SK-N-SH (cell line): ENCODE results near the gene DUSP15. TPM values are rescaled to one million over a fixed set of nuclear protein-coding genes. Genes with fewer than 3 reads are reported as not detected.
"Not testable (repeated sequence)": the region's sequence is repeated elsewhere in the genome, so short reads cannot be mapped to it uniquely, and the experiment has no call there.

Experiments
- CTCF ChIA-PET: fragments of 300-600, 350-600 bp; formaldehyde crosslinking; extraction: SDS; loops from one replicate; lab custom pipeline; 2021; lab: Yijun Ruan, JAX
- POLR2A ChIA-PET: fragments of 350-600 bp; sonication (Branson Sonifier 250); formaldehyde crosslinking; extraction: SDS; loops from one replicate; lab custom pipeline; 2020; ENCODE audit warnings: antibody characterized with exemption, inconsistent platforms; lab: Yijun Ruan, JAX
- DNase-seq: peaks from one replicate; pipeline ENCODE4 v3.0.0; 2012
- H2AFZ ChIP-seq: fragments of 200-600 bp; sonication (generic); 2 replicates; pipeline ENCODE4 v1.8.1; 2016; ENCODE audit warnings: antibody characterized with exemption, mild to moderate bottlenecking, low read depth
- H3F3A ChIP-seq: fragments of 200-600 bp; sonication (generic); replicated peaks from 2 replicates; pipeline ENCODE3; 2016; ENCODE audit warnings: antibody characterized with exemption, mild to moderate bottlenecking; ENCODE audit not compliant: insufficient read depth
- H3K27ac ChIP-seq, 2 experiments: fragments of 200-500 bp in 1 of 2; fragments of 200-600 bp in 1 of 2; sonication (Bioruptor generic) in 1 of 2; sonication (generic), shearing (Covaris generic) in 1 of 2; 2 replicates each; pipeline versions ENCODE4 v1.5.1 to v1.6.1; 2014 to 2016; ENCODE audit warnings: low read depth in 2 of 2, inconsistent platforms in 1 of 2, low read length in 1 of 2, mild to moderate bottlenecking in 1 of 2, mixed read lengths in 1 of 2
- H3K27me3 ChIP-seq: fragments of 200-600 bp; sonication (generic), shearing (Covaris generic); 2 replicates; pipeline ENCODE4 v1.6.1; 2016; ENCODE audit warnings: mixed run types; ENCODE audit not compliant: insufficient read depth
- H3K36me3 ChIP-seq, 2 experiments: fragments of 200-500 bp in 1 of 2; fragments of 200-600 bp in 1 of 2; sonication (Bioruptor generic) in 1 of 2; sonication (generic) in 1 of 2; replicated peaks in 1 of 2; 2 replicates each; pipeline versions ENCODE3 to v1.5.1; 2014 to 2016; ENCODE audit warnings: low read length in 1 of 2, mild to moderate bottlenecking in 1 of 2; ENCODE audit not compliant: insufficient read depth in 2 of 2, control insufficient read depth in 1 of 2
- H3K4me1 ChIP-seq, 2 experiments: fragments of 200-500 bp in 1 of 2; fragments of 200-600 bp in 1 of 2; sonication (Bioruptor generic) in 1 of 2; sonication (generic), shearing (Covaris generic) in 1 of 2; 2 replicates each; pipeline versions ENCODE4 v1.5.1 to v1.6.1; 2014 to 2016; ENCODE audit warnings: low read depth in 1 of 2, low read length in 1 of 2, mixed run types in 1 of 2; ENCODE audit not compliant: insufficient read depth in 2 of 2, control insufficient read depth in 1 of 2
- H3K4me2 ChIP-seq: fragments of 200-600 bp; sonication (generic), shearing (Covaris generic); 2 replicates; pipeline ENCODE4 v1.6.1; 2017; ENCODE audit warnings: mixed run types
- H3K4me3 ChIP-seq, 2 experiments: fragments of 200-500 bp in 1 of 2; fragments of 200-600 bp in 1 of 2; sonication (Bioruptor generic) in 1 of 2; sonication (generic), shearing (Covaris generic) in 1 of 2; 2 replicates each; pipeline versions ENCODE4 v1.5.1 to v1.8.1; 2014 to 2016; ENCODE audit warnings: low read depth in 2 of 2, inconsistent platforms in 1 of 2, low read length in 1 of 2, mild to moderate bottlenecking in 1 of 2, mixed read lengths in 1 of 2, moderate library complexity in 1 of 2
- H3K79me2 ChIP-seq: fragments of 200-600 bp; sonication (generic); 2 replicates; pipeline ENCODE4 v1.8.1; 2017; ENCODE audit warnings: mild to moderate bottlenecking; ENCODE audit not compliant: insufficient read depth
- H3K9ac ChIP-seq: fragments of 200-600 bp; sonication (generic); 2 replicates; pipeline ENCODE4 v1.6.1; 2017; ENCODE audit warnings: mixed run types
- H3K9me2 ChIP-seq: fragments of 200-600 bp; sonication (generic); 2 replicates; pipeline ENCODE4 v1.6.1; 2017; ENCODE audit warnings: mixed run types
- H3K9me3 ChIP-seq: fragments of 200-600 bp; sonication (generic); 2 replicates; pipeline ENCODE4 v1.6.1; 2017; ENCODE audit warnings: mixed run types, mild to moderate bottlenecking, moderate library complexity
- H4K20me1 ChIP-seq: fragments of 200-600 bp; sonication (generic); 2 replicates; pipeline ENCODE4 v1.6.1; 2017; ENCODE audit warnings: mild to moderate bottlenecking, mixed run types; ENCODE audit not compliant: insufficient read depth
- EP300 ChIP-seq, 2 experiments: IDR thresholded peaks; 2 replicates each; pipeline versions ENCODE4 v1.4.0 to v1.6.1; 2012; ENCODE audit warnings: borderline replicate concordance in 1 of 2, low read depth in 1 of 2, low read length in 1 of 2
- POLR2AphosphoS5 ChIP-seq: IDR thresholded peaks from 2 replicates; pipeline ENCODE4 v1.6.1; 2012; ENCODE audit warnings: low read depth, low read length
- SMC3 ChIP-seq: IDR thresholded peaks from 2 replicates; pipeline ENCODE4 v1.6.1; 2012; ENCODE audit warnings: low read depth, low read length, improper control_type of control experiment
- WGBS: methylation state at CpG from one replicate; pipeline ENCODE4 v1.1.6; 2017; ENCODE audit warnings: low lambda C conversion rate; 5-methylcytosine and 5-hydroxymethylcytosine counted together
- polyA plus RNA-seq, 3 experiments: library from polyadenylated mRNA; depleted of rRNA; stranded (reverse); fragments of >200 nt; gene quantifications; 2 replicates each; pipeline ENCODE4 v1.2.3, GENCODE V29; 2012

The DUSP15 gene
- polyA plus RNA-seq, 1 of the 3 experiments (the other 2 are of a cell fraction): 5.4 TPM

DNA sequence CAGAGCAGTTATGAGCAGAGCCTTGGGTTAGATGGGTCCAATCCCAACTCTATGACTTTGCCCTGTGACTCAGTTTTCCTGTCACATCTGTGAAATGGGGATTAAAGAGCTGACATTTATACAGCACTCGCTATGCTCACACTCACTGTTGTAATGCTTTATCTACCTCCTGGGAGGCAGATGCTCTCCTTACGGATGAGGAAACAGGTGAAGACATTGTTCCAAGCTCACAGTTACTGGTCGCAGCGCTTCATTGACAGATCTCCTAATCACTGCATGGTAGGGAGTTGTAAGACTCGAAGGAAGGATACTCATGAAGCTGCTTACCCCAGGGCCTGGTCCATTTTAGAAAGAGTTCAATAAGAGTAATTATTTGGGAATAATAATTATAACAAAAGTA is 54.1 kb downstream of the DUSP15 start:
- POLR2A ChIA-PET: no interaction called here
- WGBS: 94% methylated on average over 5 of the region's 5 CpGs
- no peaks in the 10 kb centered on the region for H3K79me2 ChIP-seq

GRCh38 chr20:31815408-31816188 is 54.7 kb downstream of the DUSP15 start:
- ChIA-PET CTCF (interaction anchor here (0.7 to 2.8 kb wide), 10 partner anchors 7 to 276 kb away, joined by 3 to 19 read pairs (median 5); no protein-coding TSS in a partner anchor), POLR2A (no interaction called here)
- H3K9me3 ChIP-seq: no peaks in the 10 kb centered on the region
- no peak overlapping the region for H3K4me3 ChIP-seq
- TF ChIP-seq EP300 (IDR thresholded peaks at IDR 0.05; ENCODE audit: borderline replicate concordance in 1 of 2, low read depth in 1 of 2, low read length in 1 of 2): 0 out of 4 replicates have a peak, but pooled peaks of 1 of the 2 experiments have one; percentile 15
- no peak for TF ChIP-seq POLR2AphosphoS5
- peaks cover 2 to 18% of the 10 kb centered on the region in 2 experiments; a peak in 2 of 4 replicates for H3K4me1 ChIP-seq
- H3K27me3 ChIP-seq: no peaks in the 10 kb centered on the region
- no peaks in the 10 kb centered on the region for H3K79me2 ChIP-seq
- H4K20me1 ChIP-seq: no peaks in the 10 kb centered on the region
- peak overlapping the region in 1 of 2 experiments; percentile 50; a peak in 1 of 4 replicates for H3K27ac ChIP-seq
- no peak overlapping the region for H3K4me2 ChIP-seq
- H3F3A ChIP-seq: peaks cover under 1% of the 10 kb centered on the region
- 43% methylated on average over 3 of the region's 9 CpGs for WGBS
- no peaks in the 10 kb centered on the region for H3K36me3 ChIP-seq
- no peak overlapping the region for H3K9ac ChIP-seq
- no peak overlapping the region for H2AFZ ChIP-seq
- DNase-seq: peak; percentile 62
- H3K9me2 ChIP-seq: no peaks in the 10 kb centered on the region

More for the DNA sequence above, 54.1 kb downstream of the DUSP15 start:
- CTCF ChIA-PET: interaction anchor here (1.0 to 2.8 kb wide), 9 partner anchors 18 to 276 kb away, joined by 3 to 9 read pairs (median 4); no protein-coding TSS in a partner anchor
- peaks cover 0 to 18% of the 10 kb centered on the region in 2 experiments; a peak in 2 of 4 replicates for H3K4me1 ChIP-seq
- H2AFZ ChIP-seq: no peak overlapping the region
- peaks cover 5% of the 10 kb centered on the region for H3F3A ChIP-seq
- no peaks in the 10 kb centered on the region for H3K27me3 ChIP-seq
- H3K4me3 ChIP-seq: no peak overlapping the region
- DNase-seq: no peak
- TF ChIP-seq EP300 (IDR thresholded peaks at IDR 0.05; ENCODE audit: borderline replicate concordance in 1 of 2, low read depth in 1 of 2, low read length in 1 of 2): no peak
- no peak for TF ChIP-seq SMC3
- TF ChIP-seq, all 33 proteins: peak for 0
- H3K36me3 ChIP-seq: no peaks in the 10 kb centered on the region
- H4K20me1 ChIP-seq: no peaks in the 10 kb centered on the region
- H3K9me3 ChIP-seq: no peaks in the 10 kb centered on the region
- H3K9me2 ChIP-seq: no peaks in the 10 kb centered on the region
- H3K4me2 ChIP-seq: no peak overlapping the region
- no peak overlapping the region for H3K27ac ChIP-seq
- no peak overlapping the region for H3K9ac ChIP-seq

DNA sequence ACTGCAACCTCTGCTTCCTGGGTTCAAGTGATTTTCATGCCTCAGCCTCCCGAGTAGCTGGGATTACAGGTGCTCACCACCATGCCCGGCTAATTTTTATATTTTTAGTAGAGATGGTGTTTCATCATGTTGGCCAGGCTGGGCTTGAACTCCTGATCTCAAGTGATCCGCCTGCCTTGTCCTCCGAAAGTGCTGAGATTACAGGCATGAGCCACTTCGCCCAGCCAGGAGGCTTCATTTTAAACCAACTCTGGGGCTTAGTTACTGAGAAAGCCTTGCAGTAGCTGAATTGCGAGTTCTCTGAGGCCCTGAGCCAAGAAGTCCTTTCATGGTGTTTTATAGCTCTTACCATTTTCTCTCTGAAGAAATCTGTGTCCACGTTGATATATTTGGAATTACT is 56.2 kb downstream of the DUSP15 start:
- H3K27ac ChIP-seq, DNase-seq, H3K4me3 ChIP-seq, H3K27me3 ChIP-seq, POLR2A ChIA-PET, H3K79me2 ChIP-seq, H4K20me1 ChIP-seq, H3K9me2 ChIP-seq, H3K4me2 ChIP-seq, H3F3A ChIP-seq, H3K9ac ChIP-seq, H3K9me3 ChIP-seq, H3K36me3 ChIP-seq, H2AFZ ChIP-seq: not testable (repeated sequence)
- CTCF ChIA-PET: interaction anchor here (1.1 to 2.8 kb wide), 2 partner anchors 9 to 33 kb away, joined by 3 to 19 read pairs; no protein-coding TSS in a partner anchor
- peaks cover 10 to 18% of the 10 kb centered on the region in 2 experiments; a peak in 2 of 4 replicates for H3K4me1 ChIP-seq
- whole genome bisulfite sequencing: 87% methylated on average over 7 of the region's 7 CpGs
